A549 (cell line): ENCODE measurements around the gene SLC25A15. TPM values are rescaled to one million over a fixed set of nuclear protein-coding genes. Genes with fewer than 3 reads are reported as not detected.

Experiments used
- ATAC-seq, 2 experiments: fragments of 200-7000 bp in 1 of 2; fragments of >200 bp in 1 of 2; cut with Nextera tagmentation in 1 of 2; cut with Tn5 transposase in 1 of 2; 3 replicates each; pipeline versions ENCODE4 v1.8.0 to v1.9.1; 2018 to 2020; ENCODE audit warnings: mild to moderate bottlenecking in 1 of 2, moderate library complexity in 1 of 2
- CTCF ChIA-PET: fragments of 300-600 bp; sonication (Branson Sonifier 250); formaldehyde crosslinking; extraction: SDS; loops from one replicate; lab custom pipeline; 2021; ENCODE audit warnings: antibody characterized with exemption, inconsistent platforms; lab: Yijun Ruan, JAX
- POLR2A ChIA-PET: fragments of 350-600 bp; formaldehyde crosslinking; extraction: SDS; loops from one replicate; lab custom pipeline; 2021; ENCODE audit warnings: antibody characterized with exemption, inconsistent platforms; lab: Yijun Ruan, JAX
- DNase-seq, 2 experiments: peaks; one replicate each; pipeline versions ENCODE4 v3.0.0 to v3.0.0-alpha.2; 2011 to 2016; ENCODE audit warnings: low read depth in 1 of 2, low spot score in 1 of 2
- FAIRE-seq: peaks from 2 replicates; lab custom pipeline; 2011; peaks lifted over from hg19 to GRCh38; lab: Jason Lieb, UNC
- H3K27ac ChIP-seq, 2 experiments: fragments of >200 bp; sonication (Bioruptor Twin); formaldehyde crosslinking; 3 replicates each; pipeline ENCODE4 v1.5.1; 2016 to 2017
- H3K4me1 ChIP-seq: fragments of >200 bp; sonication (Bioruptor Twin); formaldehyde crosslinking; 3 replicates; pipeline ENCODE4 v1.6.1; 2016
- H3K4me2 ChIP-seq: fragments of >200 bp; sonication (Bioruptor Twin); formaldehyde crosslinking; 3 replicates; pipeline ENCODE4 v1.6.1; 2016
- H3K4me3 ChIP-seq: fragments of >200 bp; sonication (Bioruptor Twin); formaldehyde crosslinking; 3 replicates; pipeline ENCODE4 v1.5.1; 2016
- H3K9me3 ChIP-seq: fragments of >200 bp; sonication (Bioruptor Twin); formaldehyde crosslinking; 3 replicates; pipeline ENCODE4 v1.6.1; 2016
- CEBPB ChIP-seq, 2 experiments: fragments of >200 bp in 1 of 2; sonication (Bioruptor Twin) in 1 of 2; formaldehyde crosslinking in 1 of 2; IDR thresholded peaks; 2 replicates each; pipeline ENCODE4 v1.6.1; 2012 to 2016
- CHD4 ChIP-seq: fragments of 200-600 bp; sonication (generic); IDR thresholded peaks from 2 replicates; pipeline ENCODE4 v1.6.1; 2016; ENCODE audit warnings: antibody characterized with exemption, mild to moderate bottlenecking, borderline replicate concordance
- EHF ChIP-seq: fragments of 250-450 bp; sonication (Bioruptor Pico); IDR thresholded peaks from 2 replicates; pipeline ENCODE4 v1.5.0; 2020; ENCODE audit warnings: mild to moderate bottlenecking
- HOXB5 ChIP-seq: fragments of 250-450 bp; sonication (Bioruptor Pico); IDR thresholded peaks from 2 replicates; pipeline ENCODE4 v1.5.0; 2020; ENCODE audit warnings: mild to moderate bottlenecking, moderate library complexity
- JUN ChIP-seq, 2 experiments: fragments of >200 bp; sonication (Bioruptor Twin); formaldehyde crosslinking; IDR thresholded peaks; 2 replicates in 1 of 2; 3 replicates in 1 of 2; pipeline ENCODE4 v1.6.1; 2016 to 2017
- NR3C1 ChIP-seq: fragments of >200 bp; sonication (Bioruptor Twin); formaldehyde crosslinking; IDR thresholded peaks from 3 replicates; pipeline ENCODE4 v1.6.1; 2017
- POLR2A ChIP-seq: IDR thresholded peaks from 2 replicates; pipeline ENCODE4 v1.6.1; 2012; ENCODE audit warnings: mild to moderate bottlenecking, low read length
- POLR2AphosphoS2 ChIP-seq: conservative IDR thresholded peaks from 2 replicates; pipeline ENCODE4 v1.6.1; 2012; ENCODE audit warnings: low read length, improper control_type of control experiment, inconsistent platforms
- RAD21 ChIP-seq, 2 experiments: fragments of >200 bp in 1 of 2; sonication (Bioruptor Twin) in 1 of 2; formaldehyde crosslinking in 1 of 2; IDR thresholded peaks in 1 of 2; conservative IDR thresholded peaks in 1 of 2; 2 replicates in 1 of 2; 3 replicates in 1 of 2; pipeline ENCODE4 v1.6.1; 2012 to 2018; ENCODE audit warnings: inconsistent platforms in 1 of 2
- RCOR1 ChIP-seq: fragments of 150-350 bp; IDR thresholded peaks from 2 replicates; pipeline ENCODE4 v1.6.1; 2014; ENCODE audit warnings: antibody characterized with exemption, low read length, low read depth
- RFX5 ChIP-seq: fragments of 450-650 bp; IDR thresholded peaks from 2 replicates; pipeline ENCODE4 v1.7.1; 2014; ENCODE audit warnings: antibody characterized with exemption, mild to moderate bottlenecking, moderate library complexity
- RNF2 ChIP-seq: fragments of 200-600 bp; sonication (generic); IDR thresholded peaks from 2 replicates; pipeline ENCODE4 v1.6.1; 2016; ENCODE audit warnings: low read depth, mild to moderate bottlenecking, antibody characterized with exemption, moderate library complexity, borderline replicate concordance
- SMC3 ChIP-seq: fragments of >200 bp; sonication (Bioruptor Twin); formaldehyde crosslinking; IDR thresholded peaks from 3 replicates; pipeline ENCODE4 v1.6.1; 2018; ENCODE audit warnings: inconsistent platforms
- SREBF2 ChIP-seq: fragments of 450-650 bp; IDR thresholded peaks from 2 replicates; pipeline ENCODE4 v1.6.1; 2014; ENCODE audit warnings: mild to moderate bottlenecking, moderate library complexity
- ZFP36 ChIP-seq: fragments of 450-650 bp; IDR thresholded peaks from 2 replicates; pipeline ENCODE4 v1.6.1; 2014; ENCODE audit warnings: borderline replicate concordance; ENCODE audit not compliant: partially characterized antibody
- WGBS: methylation state at CpG from one replicate; pipeline ENCODE4 v1.1.6; 2017; ENCODE audit errors: missing lambda C conversion rate; 5-methylcytosine and 5-hydroxymethylcytosine counted together
- polyA minus RNA-seq: library from RNA; depleted of rRNA, polyadenylated mRNA; stranded (reverse); fragments of >200 nt; gene quantifications from 2 replicates; pipeline ENCODE4 v1.2.3, GENCODE V29; 2011; rRNA and poly(A)+ RNA removed
- polyA plus RNA-seq, 4 experiments: library from polyadenylated mRNA; depleted of rRNA in 3 of 4; stranded (reverse); fragments of >200 nt; fragmentation: RNase III in 1 of 4; extraction: RNeasy Plus Mini Kit Qiagen cat#74134 plus additional on column Dnase treatment in 1 of 4; gene quantifications; 2 replicates in 3 of 4; 3 replicates in 1 of 4; pipeline ENCODE4 v1.2.3, GENCODE V29; 2011 to 2017
- TF ChIP-seq, protein P1 (sequence below): IDR thresholded peaks from 2 replicates; pipeline ENCODE4 v1.6.1; 2012; ENCODE audit warnings: low read depth, borderline replicate concordance
- TF ChIP-seq, protein P2 (sequence below): IDR thresholded peaks from 2 replicates; pipeline ENCODE4 v1.6.1; 2012
- TF ChIP-seq, protein P3 (sequence below): fragments of >200 bp; sonication (Bioruptor Twin); formaldehyde crosslinking; IDR thresholded peaks from 3 replicates; pipeline ENCODE4 v1.6.1; 2016
- TF ChIP-seq, protein P4 (sequence below): fragments of >200 bp; sonication (Bioruptor Twin); formaldehyde crosslinking; IDR thresholded peaks from 3 replicates; pipeline ENCODE4 v1.5.1; 2016
- TF ChIP-seq, protein P5 (sequence below): fragments of >200 bp; sonication (Bioruptor Twin); formaldehyde crosslinking; IDR thresholded peaks from 2 replicates; pipeline ENCODE4 v1.6.1; 2016
- TF ChIP-seq, protein P6 (sequence below): fragments of 250-450 bp; sonication (Bioruptor Pico); IDR thresholded peaks from 2 replicates; pipeline ENCODE4 v1.5.0; 2021; ENCODE audit warnings: mild to moderate bottlenecking, moderate library complexity, borderline replicate concordance

Gene SLC25A15
- polyA plus RNA-seq (2011; rRNA removed) (17.8 and 23.3 TPM in 2 replicates), polyA plus RNA-seq (2017; fragmentation: RNase III; extraction: RNeasy Plus Mini Kit Qiagen cat#74134 plus additional on column Dnase treatment) (14.0 to 17.2 TPM (median 14.1 TPM) in 3 replicates), polyA minus RNA-seq (35.4 and 46.5 TPM in 2 replicates)
- polyA plus RNA-seq (2012; cell fraction: cytosol; rRNA removed): 12.6 and 15.6 TPM in 2 replicates
- polyA plus RNA-seq (2012; cell fraction: nucleus; rRNA removed): 8.6 and 9.3 TPM in 2 replicates

DNA sequence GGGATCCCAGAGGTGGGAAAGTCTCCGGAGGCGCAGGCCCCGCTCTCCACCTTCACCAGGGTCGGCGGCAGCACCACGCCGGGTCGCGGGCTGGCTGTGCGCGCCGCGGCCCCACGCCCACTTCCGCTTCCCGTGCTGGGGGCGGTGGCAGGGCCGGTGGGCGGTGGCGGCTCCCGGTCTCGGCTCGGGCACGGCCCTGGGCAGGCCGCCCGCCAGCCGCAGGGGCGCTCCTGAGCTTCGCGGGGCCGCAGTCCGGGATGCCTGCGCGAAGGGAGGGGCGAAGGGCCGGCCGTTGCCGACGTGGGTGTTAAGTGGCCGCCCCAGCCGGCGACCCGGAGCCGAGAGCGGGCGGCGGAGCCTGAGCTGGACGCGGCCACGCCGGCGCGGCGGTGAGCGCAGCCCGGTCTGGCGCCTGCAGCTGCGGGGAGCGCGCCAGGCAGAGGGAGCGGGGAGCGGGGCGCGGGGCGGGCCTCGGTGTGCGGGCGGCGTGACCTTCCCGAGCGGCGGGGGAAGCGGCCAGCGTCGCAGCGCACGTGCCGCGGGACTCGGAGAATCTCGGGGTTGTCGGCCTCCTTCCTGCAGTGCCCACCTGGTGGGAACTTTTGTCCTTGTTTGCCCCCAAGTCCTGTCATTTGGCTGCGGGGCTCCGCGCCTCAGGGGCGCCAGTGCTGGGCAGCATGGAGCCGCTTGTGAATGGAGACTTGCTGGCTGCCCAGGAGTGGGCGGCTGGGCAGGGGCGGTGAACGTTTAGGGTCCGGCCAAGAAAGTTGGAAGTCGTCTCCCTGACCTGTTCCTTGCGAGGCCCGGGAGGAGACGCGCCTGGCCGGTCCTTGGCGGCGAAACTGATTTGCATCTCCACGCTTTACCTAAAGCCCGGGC lies at the start of gene SLC25A15:
Gene SLC25A15, plus strand, starts transcription at position 337 of the 879 bp plus-strand sequence. CDS start 3,616 bp downstream, outside the sequence.
- 13% methylated on average over 4 of the region's 101 CpGs for WGBS
- ATAC-seq: peak; percentile 97 to 98
- ChIA-PET POLR2A (interaction anchor here (0.5 to 1.5 kb wide), 6 partner anchors 132 to 868 kb away, joined by 3 to 14 read pairs (median 5); partner anchors contain the start of genes ELF1 and WBP4), CTCF (interaction anchor here (0.9 to 4.3 kb wide), 4 partner anchors 11 to 132 kb away, joined by 3 to 41 read pairs (median 4); no protein-coding TSS in a partner anchor)
- H3K4me2 ChIP-seq: peak within 1 kb of the TSS; percentile 97
- H3K27ac ChIP-seq: peak within 1 kb of the TSS; percentile 85 to 100
- peak within 1 kb of the TSS; percentile 65 for H3K4me3 ChIP-seq
- FAIRE-seq: no peak
- H3K9me3 ChIP-seq: no peaks in the 10 kb centered on the region
- TF ChIP-seq POLR2A (peak; percentile 60), SMC3 (peak; percentile 24; the same call in 1 of the 3 replicates), JUN (IDR thresholded peaks at IDR 0.05) (peak; percentile 46 to 71; a peak in 3 of 5 replicates), EHF (CRISPR knock-in tag) (no peak), CHD4 (no peak), RAD21 (conservative IDR thresholded peaks at IDR 0.05 in 1 of 2, IDR thresholded peaks at IDR 0.05 in 1 of 2) (peak; percentile 16 to 41; a peak in 3 of 5 replicates)
- TF ChIP-seq, protein P1, sequence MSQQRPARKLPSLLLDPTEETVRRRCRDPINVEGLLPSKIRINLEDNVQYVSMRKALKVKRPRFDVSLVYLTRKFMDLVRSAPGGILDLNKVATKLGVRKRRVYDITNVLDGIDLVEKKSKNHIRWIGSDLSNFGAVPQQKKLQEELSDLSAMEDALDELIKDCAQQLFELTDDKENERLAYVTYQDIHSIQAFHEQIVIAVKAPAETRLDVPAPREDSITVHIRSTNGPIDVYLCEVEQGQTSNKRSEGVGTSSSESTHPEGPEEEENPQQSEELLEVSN: 0 out of 2 replicates have a peak, but pooled peaks have one; percentile 19
- TF ChIP-seq, protein P2, sequence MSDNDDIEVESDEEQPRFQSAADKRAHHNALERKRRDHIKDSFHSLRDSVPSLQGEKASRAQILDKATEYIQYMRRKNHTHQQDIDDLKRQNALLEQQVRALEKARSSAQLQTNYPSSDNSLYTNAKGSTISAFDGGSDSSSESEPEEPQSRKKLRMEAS: peak; percentile 78
- TF ChIP-seq, protein P3, sequence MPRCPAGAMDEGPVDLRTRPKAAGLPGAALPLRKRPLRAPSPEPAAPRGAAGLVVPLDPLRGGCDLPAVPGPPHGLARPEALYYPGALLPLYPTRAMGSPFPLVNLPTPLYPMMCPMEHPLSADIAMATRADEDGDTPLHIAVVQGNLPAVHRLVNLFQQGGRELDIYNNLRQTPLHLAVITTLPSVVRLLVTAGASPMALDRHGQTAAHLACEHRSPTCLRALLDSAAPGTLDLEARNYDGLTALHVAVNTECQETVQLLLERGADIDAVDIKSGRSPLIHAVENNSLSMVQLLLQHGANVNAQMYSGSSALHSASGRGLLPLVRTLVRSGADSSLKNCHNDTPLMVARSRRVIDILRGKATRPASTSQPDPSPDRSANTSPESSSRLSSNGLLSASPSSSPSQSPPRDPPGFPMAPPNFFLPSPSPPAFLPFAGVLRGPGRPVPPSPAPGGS: peak; percentile 80; the same call in 2 of the 3 replicates
- TF ChIP-seq, protein P4, sequence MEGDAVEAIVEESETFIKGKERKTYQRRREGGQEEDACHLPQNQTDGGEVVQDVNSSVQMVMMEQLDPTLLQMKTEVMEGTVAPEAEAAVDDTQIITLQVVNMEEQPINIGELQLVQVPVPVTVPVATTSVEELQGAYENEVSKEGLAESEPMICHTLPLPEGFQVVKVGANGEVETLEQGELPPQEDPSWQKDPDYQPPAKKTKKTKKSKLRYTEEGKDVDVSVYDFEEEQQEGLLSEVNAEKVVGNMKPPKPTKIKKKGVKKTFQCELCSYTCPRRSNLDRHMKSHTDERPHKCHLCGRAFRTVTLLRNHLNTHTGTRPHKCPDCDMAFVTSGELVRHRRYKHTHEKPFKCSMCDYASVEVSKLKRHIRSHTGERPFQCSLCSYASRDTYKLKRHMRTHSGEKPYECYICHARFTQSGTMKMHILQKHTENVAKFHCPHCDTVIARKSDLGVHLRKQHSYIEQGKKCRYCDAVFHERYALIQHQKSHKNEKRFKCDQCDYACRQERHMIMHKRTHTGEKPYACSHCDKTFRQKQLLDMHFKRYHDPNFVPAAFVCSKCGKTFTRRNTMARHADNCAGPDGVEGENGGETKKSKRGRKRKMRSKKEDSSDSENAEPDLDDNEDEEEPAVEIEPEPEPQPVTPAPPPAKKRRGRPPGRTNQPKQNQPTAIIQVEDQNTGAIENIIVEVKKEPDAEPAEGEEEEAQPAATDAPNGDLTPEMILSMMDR: peak; percentile 38
- TF ChIP-seq, all 56 proteins: peak for 8
- peak; percentile 58 to 82 for DNase-seq
- peaks cover 13% of the 10 kb centered on the region; the same call in 2 of the 3 replicates for H3K4me1 ChIP-seq

DNA sequence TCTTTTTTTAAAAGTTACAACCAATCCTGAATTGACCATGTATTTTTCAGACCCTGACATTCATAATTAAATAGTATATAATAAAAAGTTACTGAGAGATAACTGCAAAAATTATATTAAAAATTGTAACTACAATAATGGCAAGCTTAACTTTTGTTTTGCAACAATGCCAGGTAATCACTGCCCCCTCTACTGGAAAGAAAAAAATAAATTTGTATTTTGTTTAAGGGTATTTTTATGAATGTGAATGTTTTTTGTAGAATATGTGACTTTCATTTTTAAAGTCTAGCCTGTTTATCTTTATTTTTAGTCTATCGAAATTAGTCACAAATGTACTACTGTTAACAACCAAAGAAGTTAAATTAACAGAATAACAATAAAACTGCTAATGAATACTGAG lies 40.1 kb upstream of the SLC25A15 start:
- FAIRE-seq: no peak
- Histone ChIP-seq H3K27ac (no peak overlapping the region), H3K4me1 (no peaks in the 10 kb centered on the region), H3K9me3 (no peaks in the 10 kb centered on the region), H3K4me3 (no peak overlapping the region), H3K4me2 (no peak overlapping the region)
- POLR2A ChIA-PET: no interaction called here
- CTCF ChIA-PET: interaction anchor here (1.0 kb wide), 1 partner anchor 680 kb away, joined by 3 read pairs; no protein-coding TSS in a partner anchor
- 57% methylated on average over 1 of the region's 1 CpG for WGBS
- DNase-seq: no peak
- ATAC-seq: no peak
- TF ChIP-seq, protein P4: no peak
- TF ChIP-seq RNF2 (no peak), RCOR1 (no peak), RFX5 (no peak), ZFP36 (no peak), HOXB5 (CRISPR knock-in tag) (no peak), CEBPB (IDR thresholded peaks at IDR 0.05) (no peak), NR3C1 (no peak), SREBF2 (no peak), EHF (CRISPR knock-in tag) (no peak), SMC3 (no peak), POLR2AphosphoS2 (no peak)
- TF ChIP-seq, protein P3: no peak
- TF ChIP-seq, protein P5, sequence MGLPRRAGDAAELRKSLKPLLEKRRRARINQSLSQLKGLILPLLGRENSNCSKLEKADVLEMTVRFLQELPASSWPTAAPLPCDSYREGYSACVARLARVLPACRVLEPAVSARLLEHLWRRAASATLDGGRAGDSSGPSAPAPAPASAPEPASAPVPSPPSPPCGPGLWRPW: no peak
- TF ChIP-seq, protein P6, sequence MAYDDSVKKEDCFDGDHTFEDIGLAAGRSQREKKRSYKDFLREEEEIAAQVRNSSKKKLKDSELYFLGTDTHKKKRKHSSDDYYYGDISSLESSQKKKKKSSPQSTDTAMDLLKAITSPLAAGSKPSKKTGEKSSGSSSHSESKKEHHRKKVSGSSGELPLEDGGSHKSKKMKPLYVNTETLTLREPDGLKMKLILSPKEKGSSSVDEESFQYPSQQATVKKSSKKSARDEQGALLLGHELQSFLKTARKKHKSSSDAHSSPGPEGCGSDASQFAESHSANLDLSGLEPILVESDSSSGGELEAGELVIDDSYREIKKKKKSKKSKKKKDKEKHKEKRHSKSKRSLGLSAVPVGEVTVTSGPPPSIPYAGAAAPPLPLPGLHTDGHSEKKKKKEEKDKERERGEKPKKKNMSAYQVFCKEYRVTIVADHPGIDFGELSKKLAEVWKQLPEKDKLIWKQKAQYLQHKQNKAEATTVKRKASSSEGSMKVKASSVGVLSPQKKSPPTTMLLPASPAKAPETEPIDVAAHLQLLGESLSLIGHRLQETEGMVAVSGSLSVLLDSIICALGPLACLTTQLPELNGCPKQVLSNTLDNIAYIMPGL: no peak
